ENCODE results near the gene PRKCQ.

DNA sequence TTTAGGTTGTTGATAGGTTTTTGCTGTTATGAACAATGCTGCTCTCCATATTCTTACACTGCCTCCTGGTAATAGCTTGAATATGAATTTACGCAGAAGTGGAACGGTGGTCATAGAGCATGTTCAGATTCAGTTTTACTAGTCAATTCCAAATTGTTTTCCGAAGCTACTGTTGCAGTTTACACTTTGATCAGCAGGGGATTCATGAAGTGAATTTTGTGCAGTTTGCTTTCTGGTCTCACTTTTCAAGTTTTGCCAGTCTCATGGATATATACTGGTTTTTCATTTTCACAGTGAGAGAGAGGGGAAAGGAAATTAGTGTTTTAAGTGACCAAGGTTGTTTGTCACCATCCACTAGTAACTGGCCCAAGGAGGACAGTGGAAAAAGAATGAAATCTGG, 171.3 kb downstream of the PRKCQ start:
- TF ChIP-seq, protein P1, sequence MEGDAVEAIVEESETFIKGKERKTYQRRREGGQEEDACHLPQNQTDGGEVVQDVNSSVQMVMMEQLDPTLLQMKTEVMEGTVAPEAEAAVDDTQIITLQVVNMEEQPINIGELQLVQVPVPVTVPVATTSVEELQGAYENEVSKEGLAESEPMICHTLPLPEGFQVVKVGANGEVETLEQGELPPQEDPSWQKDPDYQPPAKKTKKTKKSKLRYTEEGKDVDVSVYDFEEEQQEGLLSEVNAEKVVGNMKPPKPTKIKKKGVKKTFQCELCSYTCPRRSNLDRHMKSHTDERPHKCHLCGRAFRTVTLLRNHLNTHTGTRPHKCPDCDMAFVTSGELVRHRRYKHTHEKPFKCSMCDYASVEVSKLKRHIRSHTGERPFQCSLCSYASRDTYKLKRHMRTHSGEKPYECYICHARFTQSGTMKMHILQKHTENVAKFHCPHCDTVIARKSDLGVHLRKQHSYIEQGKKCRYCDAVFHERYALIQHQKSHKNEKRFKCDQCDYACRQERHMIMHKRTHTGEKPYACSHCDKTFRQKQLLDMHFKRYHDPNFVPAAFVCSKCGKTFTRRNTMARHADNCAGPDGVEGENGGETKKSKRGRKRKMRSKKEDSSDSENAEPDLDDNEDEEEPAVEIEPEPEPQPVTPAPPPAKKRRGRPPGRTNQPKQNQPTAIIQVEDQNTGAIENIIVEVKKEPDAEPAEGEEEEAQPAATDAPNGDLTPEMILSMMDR (optimal IDR thresholded peaks at IDR 0.05 in 1 of 3, IDR thresholded peaks at IDR 0.05 in 1 of 3, conservative IDR thresholded peaks at IDR 0.05 in 1 of 3; ENCODE audit: extremely low read depth in 1 of 3, insufficient read depth in 2 of 3, low read length in 3 of 3): no peak
- no peak for TF ChIP-seq EZH2 (IDR thresholded peaks at IDR 0.05; ENCODE audit: low read length)

Measured in keratinocyte (primary cell).